ENCODE data around the gene OPCML. TPM values are rescaled to one million over a fixed set of nuclear protein-coding genes. Genes with fewer than 3 reads are reported as not detected.

The OPCML gene
- total RNA-seq, 2 experiments from 2014 or later, result not detected

- DNase-seq (no peak), ATAC-seq (no peak)
- no peaks in the 10 kb centered on the region for H3K36me3 Mint-ChIP-seq (ENCODE audit: low read depth)
- no peak overlapping the region for H3K27ac Mint-ChIP-seq
- ChIA-PET CTCF (no interaction called here), POLR2A (no interaction called here)
- H3K27me3 Mint-ChIP-seq (ENCODE audit: low read depth), result peaks cover 13% of the 10 kb centered on the region
- no peaks in the 10 kb centered on the region for H3K4me1 Mint-ChIP-seq (ENCODE audit: low read depth)
- H3K4me3 Mint-ChIP-seq, result no peak overlapping the region
- no peaks in the 10 kb centered on the region for H3K9me3 Mint-ChIP-seq (ENCODE audit: insufficient read depth)
Measured at GRCh38 chr11:132994966-132995365, 537.3 kb downstream of the OPCML start.

- no peak for DNase-seq
- Mint-ChIP-seq H3K9me3 (ENCODE audit: insufficient read depth) (no peaks in the 10 kb centered on the region), H3K27ac (no peak overlapping the region), H3K27me3 (ENCODE audit: low read depth) (peaks cover 13% of the 10 kb centered on the region), H3K4me1 (ENCODE audit: low read depth) (no peaks in the 10 kb centered on the region), H3K4me3 (no peak overlapping the region), H3K36me3 (ENCODE audit: low read depth) (no peaks in the 10 kb centered on the region)
- ChIA-PET POLR2A (no interaction called here), CTCF (no interaction called here)
- no peak for ATAC-seq
Measured at GRCh38 chr11:132993991-132994502, 538.3 kb downstream of the OPCML start.

GRCh38 chr11:132992838-132993631 is 539.3 kb downstream of the OPCML start:
- no peaks in the 10 kb centered on the region for H3K36me3 Mint-ChIP-seq (ENCODE audit: low read depth)
- H3K4me1 Mint-ChIP-seq (ENCODE audit: low read depth), result no peaks in the 10 kb centered on the region
- H3K9me3 Mint-ChIP-seq (ENCODE audit: insufficient read depth), result no peaks in the 10 kb centered on the region
- H3K27ac Mint-ChIP-seq, result no peak overlapping the region
- POLR2A ChIA-PET, result no interaction called here
- CTCF ChIA-PET, result no interaction called here
- ATAC-seq (no peak), DNase-seq (no peak)
- H3K4me3 Mint-ChIP-seq, result no peak overlapping the region
- peaks cover 13% of the 10 kb centered on the region for H3K27me3 Mint-ChIP-seq (ENCODE audit: low read depth)

- Mint-ChIP-seq H3K27me3 (ENCODE audit: low read depth) (peaks cover 5% of the 10 kb centered on the region), H3K27ac (no peak overlapping the region), H3K4me1 (ENCODE audit: low read depth) (no peaks in the 10 kb centered on the region), H3K9me3 (ENCODE audit: insufficient read depth) (no peaks in the 10 kb centered on the region), H3K4me3 (no peak overlapping the region), H3K36me3 (ENCODE audit: low read depth) (no peaks in the 10 kb centered on the region)
- ChIA-PET POLR2A (no interaction called here), CTCF (no interaction called here)
- DNase-seq (no peak), ATAC-seq (no peak)
Measured at GRCh38 chr11:132988411-132988810, 543.9 kb downstream of the OPCML start.

GRCh38 chr11:132987936-132988335 is 544.4 kb downstream of the OPCML start:
- H3K4me1 Mint-ChIP-seq (ENCODE audit: low read depth), result no peaks in the 10 kb centered on the region
- DNase-seq, result no peak
- ChIA-PET CTCF (no interaction called here), POLR2A (no interaction called here)
- no peak overlapping the region for H3K4me3 Mint-ChIP-seq
- ATAC-seq, result no peak
- no peak overlapping the region for H3K27ac Mint-ChIP-seq
- H3K27me3 Mint-ChIP-seq (ENCODE audit: low read depth), result peaks cover 2% of the 10 kb centered on the region
- no peaks in the 10 kb centered on the region for H3K36me3 Mint-ChIP-seq (ENCODE audit: low read depth)
- no peaks in the 10 kb centered on the region for H3K9me3 Mint-ChIP-seq (ENCODE audit: insufficient read depth)

GRCh38 chr11:132983641-132983978 is 548.7 kb downstream of the OPCML start:
- H3K27ac Mint-ChIP-seq, result no peak overlapping the region

GRCh38 chr11:132982772-132983640 is 549.3 kb downstream of the OPCML start:
- no peaks in the 10 kb centered on the region for H3K27me3 Mint-ChIP-seq (ENCODE audit: low read depth)
- ChIA-PET POLR2A (interaction anchor here (0.7 kb wide), 1 partner anchor 1299 kb away, joined by 4 read pairs; no protein-coding TSS in a partner anchor), CTCF (no interaction called here)
- no peak for ATAC-seq
- H3K9me3 Mint-ChIP-seq (ENCODE audit: insufficient read depth), result no peaks in the 10 kb centered on the region
- no peak for DNase-seq
- no peak overlapping the region for H3K27ac Mint-ChIP-seq
- H3K4me1 Mint-ChIP-seq (ENCODE audit: low read depth), result no peaks in the 10 kb centered on the region
- no peak overlapping the region for H3K4me3 Mint-ChIP-seq
- H3K36me3 Mint-ChIP-seq (ENCODE audit: low read depth), result no peaks in the 10 kb centered on the region

More at GRCh38 chr11:132983641-132983978, 548.7 kb downstream of the OPCML start:
- Mint-ChIP-seq H3K4me1 (ENCODE audit: low read depth) (no peaks in the 10 kb centered on the region), H3K36me3 (ENCODE audit: low read depth) (no peaks in the 10 kb centered on the region), H3K27me3 (ENCODE audit: low read depth) (no peaks in the 10 kb centered on the region), H3K4me3 (no peak overlapping the region), H3K9me3 (ENCODE audit: insufficient read depth) (no peaks in the 10 kb centered on the region)
- no peak for ATAC-seq
- ChIA-PET CTCF (no interaction called here), POLR2A (no interaction called here)
- DNase-seq, result no peak

GRCh38 chr11:132981131-132981956 is 551.0 kb downstream of the OPCML start:
- H3K36me3 Mint-ChIP-seq (ENCODE audit: low read depth), result no peaks in the 10 kb centered on the region
- H3K27ac Mint-ChIP-seq, result no peak overlapping the region
- ATAC-seq (no peak), DNase-seq (no peak)
- ChIA-PET POLR2A (no interaction called here), CTCF (interaction anchor here (0.7 kb wide), 1 partner anchor 413 kb away, joined by 3 read pairs; no protein-coding TSS in a partner anchor)
- H3K4me3 Mint-ChIP-seq, result no peak overlapping the region
- no peaks in the 10 kb centered on the region for H3K27me3 Mint-ChIP-seq (ENCODE audit: low read depth)
- H3K9me3 Mint-ChIP-seq (ENCODE audit: insufficient read depth), result no peaks in the 10 kb centered on the region
- no peaks in the 10 kb centered on the region for H3K4me1 Mint-ChIP-seq (ENCODE audit: low read depth)

GRCh38 chr11:132980670-132981069 is 551.6 kb downstream of the OPCML start:
- H3K4me1 Mint-ChIP-seq (ENCODE audit: low read depth), result no peaks in the 10 kb centered on the region
- H3K4me3 Mint-ChIP-seq, result no peak overlapping the region
- CTCF ChIA-PET, result no interaction called here
- POLR2A ChIA-PET, result no interaction called here
- no peak for DNase-seq
- no peaks in the 10 kb centered on the region for H3K9me3 Mint-ChIP-seq (ENCODE audit: insufficient read depth)
- H3K27me3 Mint-ChIP-seq (ENCODE audit: low read depth), result no peaks in the 10 kb centered on the region
- H3K36me3 Mint-ChIP-seq (ENCODE audit: low read depth), result no peaks in the 10 kb centered on the region
- H3K27ac Mint-ChIP-seq, result no peak overlapping the region
- ATAC-seq, result no peak

GRCh38 chr11:132977746-132978145 is 554.6 kb downstream of the OPCML start:
- no peak for DNase-seq
- CTCF ChIA-PET, result no interaction called here
- POLR2A ChIA-PET, result no interaction called here
- Mint-ChIP-seq H3K36me3 (ENCODE audit: low read depth) (no peaks in the 10 kb centered on the region), H3K27me3 (ENCODE audit: low read depth) (no peaks in the 10 kb centered on the region), H3K4me3 (no peak overlapping the region), H3K4me1 (ENCODE audit: low read depth) (no peaks in the 10 kb centered on the region), H3K9me3 (ENCODE audit: insufficient read depth) (no peaks in the 10 kb centered on the region), H3K27ac (no peak overlapping the region)
- ATAC-seq, result no peak

- ChIA-PET POLR2A (no interaction called here), CTCF (no interaction called here)
- no peaks in the 10 kb centered on the region for H3K9me3 Mint-ChIP-seq (ENCODE audit: insufficient read depth)
- no peak overlapping the region for H3K27ac Mint-ChIP-seq
- H3K4me1 Mint-ChIP-seq (ENCODE audit: low read depth), result no peaks in the 10 kb centered on the region
- DNase-seq (no peak), ATAC-seq (no peak)
- no peaks in the 10 kb centered on the region for H3K27me3 Mint-ChIP-seq (ENCODE audit: low read depth)
- no peaks in the 10 kb centered on the region for H3K36me3 Mint-ChIP-seq (ENCODE audit: low read depth)
- no peak overlapping the region for H3K4me3 Mint-ChIP-seq
Measured at GRCh38 chr11:132977241-132977640, 555.1 kb downstream of the OPCML start.

GRCh38 chr11:132976115-132976514 is 556.2 kb downstream of the OPCML start:
- ATAC-seq, result no peak
- no peak overlapping the region for H3K4me3 Mint-ChIP-seq
- H3K27me3 Mint-ChIP-seq (ENCODE audit: low read depth), result no peaks in the 10 kb centered on the region
- no peaks in the 10 kb centered on the region for H3K9me3 Mint-ChIP-seq (ENCODE audit: insufficient read depth)
- ChIA-PET POLR2A (no interaction called here), CTCF (no interaction called here)
- H3K36me3 Mint-ChIP-seq (ENCODE audit: low read depth), result no peaks in the 10 kb centered on the region
- no peak for DNase-seq
- no peaks in the 10 kb centered on the region for H3K4me1 Mint-ChIP-seq (ENCODE audit: low read depth)
- no peak overlapping the region for H3K27ac Mint-ChIP-seq

Data from activated CD8-positive, alpha-beta T cell treated with anti-CD3 and anti-CD28 coated beads, Interleukin-2, amount 10 ng/mL, durations not matched to agents 7 days and 5 days (primary cell).